Erythroblast (primary cell): ENCODE results near the gene PLA2G6.

Source experiments
- GATA1 ChIP-seq: IDR thresholded peaks from 2 replicates; pipeline ENCODE4 v1.6.1; 2011; ENCODE audit warnings: low read depth, mild to moderate bottlenecking, control low read depth, low read length, moderate library complexity
- POLR2A ChIP-seq: IDR thresholded peaks from 2 replicates; pipeline ENCODE4 v1.6.1; 2011; ENCODE audit warnings: mild to moderate bottlenecking, low read length

- TF ChIP-seq POLR2A (no peak), GATA1 (no peak)
Measured at GRCh38 chr22:38081636-38081940, 100.0 kb downstream of the PLA2G6 start.
